Breast epithelium (tissue), 3 donors: ENCODE data around the gene PGPEP1.
A peak's percentile ranks its signal among the peaks of the same experiment; 100 is the strongest.

Source experiments
- POLR2A ChIP-seq: fragments of 450-650 bp; IDR thresholded peaks from one replicate; pipeline ENCODE4 v1.6.1; 2016; ENCODE audit warnings: antibody characterized with exemption, mild to moderate bottlenecking, moderate library complexity
- POLR2AphosphoS5 ChIP-seq, 3 donors: sonication (generic); formaldehyde crosslinking; IDR thresholded peaks; one replicate each; pipeline ENCODE4 v1.6.1; 2017; ENCODE audit warnings: antibody characterized with exemption in 3 of 3
- TF ChIP-seq, protein P1 (sequence below), 3 donors: fragments of 450-650 bp; IDR thresholded peaks; one replicate each; pipeline ENCODE4 v1.5.1; 2016 to 2017; ENCODE audit warnings: antibody characterized with exemption in 3 of 3, mild to moderate bottlenecking in 3 of 3, moderate library complexity in 3 of 3

DNA sequence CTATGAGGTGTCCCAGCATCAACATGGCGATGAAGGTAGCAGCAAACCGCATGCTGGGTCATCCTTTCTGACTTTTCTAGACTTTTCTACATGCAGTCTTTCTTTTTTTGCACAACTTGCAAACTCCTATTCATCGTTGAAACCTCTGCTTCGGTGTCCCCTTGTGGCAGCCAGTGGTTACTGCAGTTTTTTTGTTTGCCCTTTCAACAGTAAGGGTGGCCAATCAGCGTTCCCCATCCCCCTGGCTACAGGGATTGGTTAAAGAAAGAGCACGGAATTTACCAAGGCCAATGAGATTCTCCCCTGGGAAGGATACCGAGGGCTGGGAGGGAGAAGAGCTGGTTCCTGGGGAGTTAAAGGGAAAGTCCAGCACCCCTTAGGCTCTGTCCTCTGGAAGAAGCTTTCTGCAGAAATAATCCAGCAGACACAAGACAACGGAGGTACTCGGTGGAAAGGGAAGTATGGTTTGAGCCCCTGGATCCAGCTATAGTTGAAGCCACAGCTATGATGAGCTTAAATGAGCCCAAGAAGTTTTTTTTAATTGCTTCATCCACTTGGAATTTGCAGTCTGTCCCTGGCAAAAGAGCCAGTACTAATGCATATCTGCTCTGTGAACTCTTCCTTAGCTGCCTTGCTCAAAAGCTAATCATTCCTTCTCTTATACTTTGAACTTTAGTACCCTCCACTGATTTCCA, 11.9 kb upstream of the PGPEP1 start:
- TF ChIP-seq POLR2A, result no peak
- TF ChIP-seq, protein P1, sequence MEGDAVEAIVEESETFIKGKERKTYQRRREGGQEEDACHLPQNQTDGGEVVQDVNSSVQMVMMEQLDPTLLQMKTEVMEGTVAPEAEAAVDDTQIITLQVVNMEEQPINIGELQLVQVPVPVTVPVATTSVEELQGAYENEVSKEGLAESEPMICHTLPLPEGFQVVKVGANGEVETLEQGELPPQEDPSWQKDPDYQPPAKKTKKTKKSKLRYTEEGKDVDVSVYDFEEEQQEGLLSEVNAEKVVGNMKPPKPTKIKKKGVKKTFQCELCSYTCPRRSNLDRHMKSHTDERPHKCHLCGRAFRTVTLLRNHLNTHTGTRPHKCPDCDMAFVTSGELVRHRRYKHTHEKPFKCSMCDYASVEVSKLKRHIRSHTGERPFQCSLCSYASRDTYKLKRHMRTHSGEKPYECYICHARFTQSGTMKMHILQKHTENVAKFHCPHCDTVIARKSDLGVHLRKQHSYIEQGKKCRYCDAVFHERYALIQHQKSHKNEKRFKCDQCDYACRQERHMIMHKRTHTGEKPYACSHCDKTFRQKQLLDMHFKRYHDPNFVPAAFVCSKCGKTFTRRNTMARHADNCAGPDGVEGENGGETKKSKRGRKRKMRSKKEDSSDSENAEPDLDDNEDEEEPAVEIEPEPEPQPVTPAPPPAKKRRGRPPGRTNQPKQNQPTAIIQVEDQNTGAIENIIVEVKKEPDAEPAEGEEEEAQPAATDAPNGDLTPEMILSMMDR (IDR thresholded peaks at IDR 0.05), result peak; percentile 99
- TF ChIP-seq POLR2AphosphoS5 (IDR thresholded peaks at IDR 0.05), result peak; percentile 14 to 56 (median 47)
